Measurements from ENCODE around the gene MRNIP.

MRNIP gene

GRCh38 chr5:179893958-179894895, 35.6 kb upstream of the MRNIP start:
- no peak for DNase-seq (ENCODE audit: extremely low read depth, low read depth)
- TF ChIP-seq, protein P1, sequence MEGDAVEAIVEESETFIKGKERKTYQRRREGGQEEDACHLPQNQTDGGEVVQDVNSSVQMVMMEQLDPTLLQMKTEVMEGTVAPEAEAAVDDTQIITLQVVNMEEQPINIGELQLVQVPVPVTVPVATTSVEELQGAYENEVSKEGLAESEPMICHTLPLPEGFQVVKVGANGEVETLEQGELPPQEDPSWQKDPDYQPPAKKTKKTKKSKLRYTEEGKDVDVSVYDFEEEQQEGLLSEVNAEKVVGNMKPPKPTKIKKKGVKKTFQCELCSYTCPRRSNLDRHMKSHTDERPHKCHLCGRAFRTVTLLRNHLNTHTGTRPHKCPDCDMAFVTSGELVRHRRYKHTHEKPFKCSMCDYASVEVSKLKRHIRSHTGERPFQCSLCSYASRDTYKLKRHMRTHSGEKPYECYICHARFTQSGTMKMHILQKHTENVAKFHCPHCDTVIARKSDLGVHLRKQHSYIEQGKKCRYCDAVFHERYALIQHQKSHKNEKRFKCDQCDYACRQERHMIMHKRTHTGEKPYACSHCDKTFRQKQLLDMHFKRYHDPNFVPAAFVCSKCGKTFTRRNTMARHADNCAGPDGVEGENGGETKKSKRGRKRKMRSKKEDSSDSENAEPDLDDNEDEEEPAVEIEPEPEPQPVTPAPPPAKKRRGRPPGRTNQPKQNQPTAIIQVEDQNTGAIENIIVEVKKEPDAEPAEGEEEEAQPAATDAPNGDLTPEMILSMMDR (IDR thresholded peaks at IDR 0.05; ENCODE audit: low read depth, low read length) = no peak

DNA sequence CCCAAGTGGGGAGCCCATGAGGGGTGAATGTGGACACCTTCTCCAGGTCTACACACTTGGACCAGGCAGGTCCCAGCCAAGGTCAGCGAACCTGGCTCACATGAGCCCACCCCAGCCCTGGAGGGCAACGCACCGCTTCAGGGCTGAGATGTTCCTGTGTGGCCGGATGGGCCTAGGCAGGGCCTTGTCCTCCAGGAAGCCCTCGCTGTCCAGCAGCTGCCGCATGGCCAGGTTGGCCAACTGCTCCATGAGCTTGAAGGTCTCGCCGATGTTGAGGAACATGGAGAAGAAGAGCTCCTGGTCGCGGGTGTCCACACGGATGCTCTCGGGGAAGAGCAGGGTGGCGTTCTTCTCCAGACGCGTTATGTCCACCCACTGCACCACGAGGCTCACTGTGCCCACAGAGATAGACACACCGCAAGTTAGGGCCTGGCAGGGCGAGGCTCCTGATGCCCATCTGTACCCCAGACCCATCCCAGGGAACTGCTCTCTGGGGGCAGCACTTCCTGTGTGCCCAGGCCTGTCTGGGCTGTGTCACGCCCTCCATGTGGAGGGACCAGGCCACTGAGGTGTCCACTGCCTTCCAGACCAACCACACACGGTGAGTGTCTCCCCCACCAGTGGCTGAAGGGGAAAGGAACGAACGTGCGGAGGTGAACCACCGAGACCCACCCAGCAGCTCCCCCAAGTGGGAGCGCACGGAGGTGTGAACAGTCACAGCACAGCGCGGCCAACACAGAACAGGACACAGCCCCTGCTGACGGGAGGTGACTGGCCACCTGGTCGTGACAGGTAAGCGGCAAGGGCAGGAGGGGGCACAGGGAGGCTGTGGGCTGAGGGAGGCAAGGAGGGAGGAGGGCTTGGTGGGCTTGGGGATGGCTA, 34.7 kb upstream of the MRNIP start:
- TF ChIP-seq, protein P1 (IDR thresholded peaks at IDR 0.05; ENCODE audit: low read depth, low read length) = no peak
- no peak for DNase-seq (ENCODE audit: extremely low read depth, low read depth)

- TF ChIP-seq, protein P1 (IDR thresholded peaks at IDR 0.05; ENCODE audit: low read depth, low read length) = no peak
- no peak for DNase-seq (ENCODE audit: extremely low read depth, low read depth)
Measured at GRCh38 chr5:179892255-179892654, 33.6 kb upstream of the MRNIP start.

DNA sequence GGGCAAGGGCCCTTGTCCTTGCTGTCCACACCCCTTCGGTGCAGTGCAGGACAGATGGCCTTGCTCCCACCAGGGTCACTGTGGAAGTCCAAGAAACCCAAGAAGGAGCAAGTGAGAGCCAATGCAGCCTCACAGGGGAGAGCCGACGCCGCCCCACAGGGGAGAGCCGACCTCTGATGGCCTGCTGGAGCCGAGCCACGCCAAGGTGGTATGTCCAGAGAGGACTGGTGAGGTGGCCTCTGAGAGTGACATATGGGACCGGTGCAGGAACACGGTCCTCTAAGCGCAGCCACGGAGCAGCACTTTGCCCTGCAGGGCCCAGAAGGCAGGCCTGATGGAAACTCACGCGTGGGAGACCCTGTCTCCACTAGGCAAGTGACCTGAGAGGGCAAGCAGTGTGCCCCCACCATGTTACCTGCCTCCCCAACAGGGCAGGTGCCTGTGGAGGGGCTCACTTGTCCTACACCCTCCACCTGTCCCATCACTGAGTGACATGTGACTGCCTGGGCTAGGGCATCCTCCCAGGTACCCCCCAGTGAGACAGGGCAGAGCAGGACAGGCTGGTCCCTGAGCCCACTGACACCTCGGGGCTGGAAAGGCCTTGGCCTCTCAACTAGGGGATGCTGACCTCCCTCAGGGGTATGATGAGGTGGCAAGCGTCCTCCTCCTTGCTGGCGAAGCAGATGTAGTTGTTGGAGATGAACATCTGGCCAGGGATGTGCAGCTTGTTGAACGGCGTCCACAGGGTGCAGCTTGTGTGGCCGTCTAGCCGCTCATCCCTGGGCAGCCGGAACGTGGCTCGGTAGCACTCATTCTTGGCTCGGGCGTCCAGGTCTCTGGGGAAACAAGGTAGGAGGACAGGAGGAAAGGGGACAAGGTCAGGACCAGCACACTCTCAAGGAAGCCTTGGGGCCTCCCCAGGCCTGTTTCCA, 32.4 kb upstream of the MRNIP start:
- TF ChIP-seq, protein P1 (IDR thresholded peaks at IDR 0.05; ENCODE audit: low read depth, low read length) = no peak
- DNase-seq (ENCODE audit: extremely low read depth, low read depth) = no peak

DNA sequence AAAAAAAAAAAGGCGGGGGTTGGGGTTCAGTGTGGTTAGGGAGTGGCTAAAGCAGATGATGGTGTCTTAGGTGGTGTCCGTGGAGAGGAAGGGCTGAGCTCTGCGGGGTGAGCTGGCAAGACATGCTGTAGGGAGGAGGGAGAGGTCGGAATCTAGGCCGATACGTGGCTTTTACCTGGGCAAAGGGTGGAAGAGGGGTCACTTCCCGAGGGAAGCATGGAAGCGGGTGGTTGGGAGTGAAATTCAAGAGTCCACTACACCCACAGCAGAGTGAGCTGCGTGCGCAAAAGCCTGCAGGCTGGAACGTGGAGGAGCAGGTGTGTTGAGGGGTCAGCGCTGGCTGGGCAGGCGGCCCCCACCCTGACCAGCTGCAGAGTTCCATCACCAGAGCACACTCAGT, 31.3 kb upstream of the MRNIP start:
- TF ChIP-seq, protein P1 (IDR thresholded peaks at IDR 0.05; ENCODE audit: low read depth, low read length) = no peak

GRCh38 chr5:179887802-179888201, 29.2 kb upstream of the MRNIP start:
- TF ChIP-seq, protein P1 (IDR thresholded peaks at IDR 0.05; ENCODE audit: low read depth, low read length) = no peak
- no peak for DNase-seq (ENCODE audit: extremely low read depth, low read depth)

More for the DNA sequence above, 31.3 kb upstream of the MRNIP start:
- no peak for DNase-seq (ENCODE audit: extremely low read depth, low read depth)
